Astrocyte of the spinal cord (primary cell): Measurements from ENCODE around the gene MALAT1.
"Not testable (repeated sequence)": the region's sequence is repeated elsewhere in the genome, so short reads cannot be mapped to it uniquely, and the experiment has no call there.

Source experiments
- DNase-seq: peaks from one replicate; pipeline ENCODE4 v3.0.0; 2011; ENCODE audit warnings: low read depth, low spot score
- H3K4me3 ChIP-seq: 2 replicates; pipeline ENCODE4 v1.5.1; 2011; ENCODE audit warnings: low read depth, mild to moderate bottlenecking, low read length, moderate library complexity
- in situ Hi-C: cut with HindIII; loops from 2 replicates; pipeline ENCODE4 v1.10.0; 2017; ENCODE audit warnings: low sequenced_read_pairs
- TF ChIP-seq, protein P1 (sequence below): IDR thresholded peaks from 2 replicates; pipeline ENCODE4 v1.5.1; 2012; ENCODE audit warnings: low read depth, mild to moderate bottlenecking, low read length, inconsistent platforms

MALAT1 gene

DNA sequence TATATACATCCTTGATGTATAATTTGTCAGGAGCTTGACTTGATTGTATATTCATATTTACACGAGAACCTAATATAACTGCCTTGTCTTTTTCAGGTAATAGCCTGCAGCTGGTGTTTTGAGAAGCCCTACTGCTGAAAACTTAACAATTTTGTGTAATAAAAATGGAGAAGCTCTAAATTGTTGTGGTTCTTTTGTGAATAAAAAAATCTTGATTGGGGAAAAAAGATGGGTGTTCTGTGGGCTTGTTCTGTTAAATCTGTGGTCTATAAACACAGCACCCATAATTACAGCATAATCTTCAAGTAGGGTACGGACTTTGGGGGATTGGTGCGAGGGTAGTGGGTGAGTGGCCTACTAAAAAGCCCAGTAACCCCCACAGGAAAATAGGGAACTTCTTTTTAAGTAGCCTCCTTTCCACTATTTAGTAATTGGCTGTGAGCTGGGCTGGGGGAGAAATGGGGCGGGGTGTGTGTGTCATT lies 7.5 kb downstream of the MALAT1 start:
- DNase-seq: no peak
- in situ Hi-C loops: no loop called here
- TF ChIP-seq, protein P1, sequence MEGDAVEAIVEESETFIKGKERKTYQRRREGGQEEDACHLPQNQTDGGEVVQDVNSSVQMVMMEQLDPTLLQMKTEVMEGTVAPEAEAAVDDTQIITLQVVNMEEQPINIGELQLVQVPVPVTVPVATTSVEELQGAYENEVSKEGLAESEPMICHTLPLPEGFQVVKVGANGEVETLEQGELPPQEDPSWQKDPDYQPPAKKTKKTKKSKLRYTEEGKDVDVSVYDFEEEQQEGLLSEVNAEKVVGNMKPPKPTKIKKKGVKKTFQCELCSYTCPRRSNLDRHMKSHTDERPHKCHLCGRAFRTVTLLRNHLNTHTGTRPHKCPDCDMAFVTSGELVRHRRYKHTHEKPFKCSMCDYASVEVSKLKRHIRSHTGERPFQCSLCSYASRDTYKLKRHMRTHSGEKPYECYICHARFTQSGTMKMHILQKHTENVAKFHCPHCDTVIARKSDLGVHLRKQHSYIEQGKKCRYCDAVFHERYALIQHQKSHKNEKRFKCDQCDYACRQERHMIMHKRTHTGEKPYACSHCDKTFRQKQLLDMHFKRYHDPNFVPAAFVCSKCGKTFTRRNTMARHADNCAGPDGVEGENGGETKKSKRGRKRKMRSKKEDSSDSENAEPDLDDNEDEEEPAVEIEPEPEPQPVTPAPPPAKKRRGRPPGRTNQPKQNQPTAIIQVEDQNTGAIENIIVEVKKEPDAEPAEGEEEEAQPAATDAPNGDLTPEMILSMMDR: no peak
- H3K4me3 ChIP-seq: peak overlapping the region; percentile 91

DNA sequence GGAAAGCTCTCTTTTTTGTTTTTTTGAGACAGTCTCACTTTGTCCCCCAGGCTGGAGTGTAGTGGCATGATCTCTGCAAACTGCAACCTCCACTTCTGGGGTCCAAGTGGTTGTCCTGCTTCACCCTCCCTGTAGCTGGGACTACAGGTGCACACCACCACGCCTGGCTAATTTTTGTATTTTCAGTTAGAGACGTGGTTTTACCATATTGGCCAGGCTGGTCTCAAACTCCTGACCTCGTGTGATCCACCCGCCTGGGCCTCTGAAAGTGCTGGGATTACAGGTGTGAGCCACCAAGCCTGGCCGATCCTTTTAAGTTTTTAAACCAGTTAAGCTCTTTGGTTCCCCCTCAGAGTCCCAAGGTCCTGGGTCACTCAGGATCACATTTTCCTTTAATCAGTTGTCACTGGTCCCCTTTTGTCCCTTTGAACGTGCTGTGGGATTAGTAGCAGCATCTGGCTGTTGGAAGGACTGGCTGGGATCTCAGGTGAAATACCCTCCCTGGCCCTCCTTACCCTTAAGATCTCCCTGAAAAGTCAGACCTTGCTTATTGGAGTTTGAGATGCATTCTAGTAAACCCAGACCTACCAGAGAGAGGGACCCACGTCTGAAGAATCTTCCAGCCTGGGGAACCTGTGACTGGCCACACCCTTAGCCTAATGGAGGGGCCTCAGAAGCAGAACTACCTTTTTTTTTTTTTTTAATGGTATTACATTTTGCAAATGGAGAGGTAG lies 8.1 kb downstream of the MALAT1 start:
- H3K4me3 ChIP-seq: peak overlapping the region; percentile 91
- peak; percentile 64 for DNase-seq
- TF ChIP-seq, protein P1: no peak
- in situ Hi-C loops: no loop called here

DNA sequence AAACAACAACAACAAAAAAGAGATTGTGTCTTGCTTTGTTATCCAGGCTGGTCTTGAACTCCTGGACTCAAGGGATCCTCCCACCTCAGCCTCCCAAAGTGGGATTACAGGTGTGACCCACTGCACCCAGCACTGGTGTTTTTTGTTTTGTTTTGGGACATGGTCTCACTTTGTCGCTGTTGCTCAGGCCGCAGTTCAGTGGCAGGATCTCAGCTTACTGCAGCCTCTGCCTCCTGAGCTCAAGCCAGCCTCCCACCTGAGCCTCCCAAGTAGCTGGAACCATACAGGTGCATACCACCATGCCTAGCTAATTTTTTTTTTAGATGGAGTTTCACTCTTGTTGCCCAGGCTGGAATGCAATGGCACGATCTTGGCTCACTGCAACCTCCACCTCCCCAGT lies 13.5 kb downstream of the MALAT1 start:
- DNase-seq, in situ Hi-C loops, H3K4me3 ChIP-seq: not testable (repeated sequence)

DNA sequence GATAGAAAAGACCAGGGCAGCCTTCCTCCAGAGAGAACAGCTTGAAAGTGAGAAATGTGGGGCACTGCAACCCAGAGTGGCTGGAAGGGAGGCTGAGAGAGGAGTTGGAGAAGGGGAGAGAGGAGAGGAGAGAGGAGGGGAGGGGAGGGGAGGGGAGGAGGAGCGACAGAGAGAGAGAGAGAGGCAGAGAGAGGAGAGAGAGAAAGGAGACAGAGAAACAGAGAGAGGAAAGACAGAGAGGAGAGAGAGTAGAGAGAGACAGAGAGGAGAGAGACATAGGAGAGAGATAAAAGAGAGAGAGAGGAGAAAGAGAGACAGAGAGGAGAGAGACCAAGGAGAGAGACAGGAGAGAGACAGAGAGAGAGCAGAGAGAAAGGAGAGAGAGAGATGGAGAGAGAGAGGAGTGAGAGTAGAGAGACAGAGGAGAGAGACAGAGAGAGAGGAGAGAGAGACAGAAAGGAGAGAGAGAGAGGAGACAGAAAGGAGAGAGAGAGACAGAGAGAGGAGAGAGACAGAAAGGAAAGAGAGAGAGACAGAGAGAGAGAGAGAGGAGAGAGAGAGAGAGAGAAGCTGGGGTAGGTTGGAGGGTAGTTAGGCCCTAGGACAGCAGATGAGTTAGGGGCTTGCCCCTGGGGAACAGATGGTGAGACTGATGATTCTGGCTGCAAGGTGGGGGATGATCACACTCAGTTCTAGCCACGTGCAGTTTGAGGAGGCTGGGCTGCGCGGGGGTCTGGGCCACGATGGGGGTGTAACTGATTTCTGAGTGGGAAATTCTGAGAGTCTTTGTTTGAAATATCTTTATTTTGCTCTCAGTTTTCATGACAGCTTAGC lies 17.5 kb downstream of the MALAT1 start:
- DNase-seq: no peak
- no peak overlapping the region for H3K4me3 ChIP-seq
- in situ Hi-C loops: no loop called here
- TF ChIP-seq, protein P1: no peak

DNA sequence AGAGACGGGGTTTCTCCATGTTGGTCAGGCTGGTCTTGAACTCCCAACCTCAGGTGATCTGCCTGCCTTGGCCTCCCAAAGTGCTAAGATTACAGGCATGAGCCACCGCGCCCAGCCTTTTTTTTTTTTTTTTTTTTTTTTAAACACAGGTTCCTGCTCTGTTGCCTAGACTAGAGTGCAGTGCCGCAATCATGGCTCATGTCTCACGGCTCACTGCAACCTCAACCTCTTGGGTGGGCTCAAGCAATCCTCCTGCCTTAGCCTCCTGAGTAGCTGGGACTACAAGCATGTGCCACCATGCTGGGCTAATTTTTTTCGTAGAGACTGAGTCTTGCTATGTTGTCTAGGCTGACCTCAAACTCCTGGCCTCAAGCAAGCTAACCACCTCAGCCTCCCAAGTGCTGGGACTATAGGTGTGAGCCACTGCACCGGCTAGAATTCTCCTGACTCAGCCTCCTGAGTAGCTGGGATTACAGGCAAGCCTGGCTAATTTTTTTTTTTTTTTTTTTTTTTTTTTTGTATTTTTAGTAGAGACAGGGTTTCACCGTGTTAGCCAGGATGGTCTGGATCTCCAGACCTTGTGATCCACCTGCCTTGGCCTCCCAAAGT lies 20.2 kb downstream of the MALAT1 start:
- in situ Hi-C loops, H3K4me3 ChIP-seq, DNase-seq: not testable (repeated sequence)

DNA sequence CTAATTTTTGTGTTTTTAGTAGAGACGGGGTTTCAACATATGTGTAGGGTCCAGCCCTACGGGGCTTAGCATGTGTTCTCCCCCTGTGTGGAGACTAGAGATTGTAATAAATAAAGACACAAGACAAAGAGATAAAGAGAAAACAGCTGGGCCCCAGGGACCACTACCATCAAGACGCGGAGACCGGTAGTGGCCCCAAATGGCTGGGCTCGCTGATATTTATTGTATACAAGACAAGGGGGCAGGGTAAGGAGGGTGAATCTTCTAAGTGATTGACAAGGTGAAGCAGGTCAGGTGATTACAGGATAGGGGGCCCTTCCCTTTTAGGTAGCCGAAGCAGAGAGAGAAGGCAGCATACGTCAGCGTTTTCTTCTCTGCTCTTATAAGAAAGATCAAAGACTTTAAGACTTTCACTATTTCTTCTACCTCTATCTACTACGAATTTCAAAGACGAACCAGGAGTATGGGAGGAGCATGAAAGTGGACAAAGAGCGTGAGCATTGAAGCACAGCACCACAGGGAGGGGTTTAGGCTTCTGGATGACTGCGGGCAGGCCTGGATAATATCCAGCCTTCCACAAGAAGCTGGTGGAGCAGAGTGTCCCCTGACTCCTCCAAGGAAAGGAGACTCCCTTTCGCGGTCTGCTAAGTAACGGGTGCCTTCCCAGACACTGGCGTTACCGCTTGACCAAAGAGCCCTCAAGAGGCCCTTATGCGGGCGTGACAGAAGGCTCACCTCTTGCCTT lies 23.1 kb downstream of the MALAT1 start:
- in situ Hi-C loops, DNase-seq, H3K4me3 ChIP-seq: not testable (repeated sequence)

DNA sequence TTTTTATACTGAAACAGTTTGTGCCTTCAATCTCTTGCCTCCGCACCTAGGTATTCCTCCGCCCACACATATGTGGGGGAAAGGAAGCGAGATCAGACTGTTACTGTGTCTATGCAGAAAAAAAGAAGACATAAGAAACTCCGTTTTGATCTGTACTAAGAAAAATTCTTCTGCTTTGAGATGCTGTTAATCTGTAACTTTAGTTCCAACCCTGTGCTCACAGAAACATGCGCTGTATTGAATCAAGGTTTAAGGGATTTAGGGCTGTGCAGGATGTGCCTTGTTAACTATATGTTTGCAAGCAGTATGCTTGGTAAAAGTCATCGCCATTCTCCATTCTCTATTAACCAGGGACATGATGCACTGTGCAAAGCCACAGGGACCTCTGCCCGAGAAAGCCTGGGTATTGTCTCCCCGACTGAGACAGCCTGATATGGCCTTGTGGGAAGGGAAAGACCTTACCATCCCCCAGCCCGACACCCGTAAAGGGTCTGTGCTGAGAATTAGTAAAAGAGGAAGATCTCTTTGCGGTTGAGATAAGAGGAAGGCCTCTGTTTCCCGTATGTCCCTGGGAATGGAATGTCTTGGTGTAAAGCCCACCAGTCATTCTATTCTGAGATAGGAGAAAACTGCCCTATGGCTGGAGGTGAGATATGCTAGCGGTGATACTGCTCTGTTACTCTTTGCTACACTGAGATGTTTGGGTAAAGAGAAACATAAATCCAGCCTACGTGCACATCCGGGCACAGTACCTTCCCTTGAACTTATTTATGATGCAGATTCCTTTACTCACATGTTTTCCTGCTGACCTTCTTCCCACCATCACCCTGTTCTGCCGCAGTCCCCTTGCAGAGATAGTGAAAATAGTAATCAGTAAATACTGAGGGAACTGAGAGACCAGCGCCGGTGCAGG lies 24.1 kb downstream of the MALAT1 start:
- DNase-seq, H3K4me3 ChIP-seq, in situ Hi-C loops: not testable (repeated sequence)

DNA sequence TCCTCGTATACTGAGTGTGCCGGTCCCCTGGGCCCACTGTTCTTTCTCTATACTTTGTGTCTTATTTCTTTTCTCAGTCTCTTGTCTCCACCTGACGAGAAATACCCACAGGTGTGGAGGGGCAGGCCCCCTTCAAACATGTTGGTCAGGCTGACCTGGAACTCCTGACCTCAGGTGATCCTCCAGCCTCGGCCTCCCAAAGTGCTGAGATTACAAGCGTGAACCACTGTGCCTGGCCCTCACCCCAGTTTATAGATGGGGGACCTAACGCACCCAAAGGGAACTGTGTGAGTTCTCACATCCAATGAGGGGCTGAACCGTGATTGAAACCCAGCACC lies 24.8 kb downstream of the MALAT1 start:
- H3K4me3 ChIP-seq, DNase-seq, in situ Hi-C loops: not testable (repeated sequence)
